GM21786 (cell line): Measurements from ENCODE around the gene RSPH1.

ENCODE experiments used
- ATAC-seq: cut with Tn5 transposase; IDR thresholded peaks from one replicate; pipeline ENCODE4 v1.9.1; 2021; ENCODE audit not compliant: unreplicated experiment

Gene RSPH1

DNA sequence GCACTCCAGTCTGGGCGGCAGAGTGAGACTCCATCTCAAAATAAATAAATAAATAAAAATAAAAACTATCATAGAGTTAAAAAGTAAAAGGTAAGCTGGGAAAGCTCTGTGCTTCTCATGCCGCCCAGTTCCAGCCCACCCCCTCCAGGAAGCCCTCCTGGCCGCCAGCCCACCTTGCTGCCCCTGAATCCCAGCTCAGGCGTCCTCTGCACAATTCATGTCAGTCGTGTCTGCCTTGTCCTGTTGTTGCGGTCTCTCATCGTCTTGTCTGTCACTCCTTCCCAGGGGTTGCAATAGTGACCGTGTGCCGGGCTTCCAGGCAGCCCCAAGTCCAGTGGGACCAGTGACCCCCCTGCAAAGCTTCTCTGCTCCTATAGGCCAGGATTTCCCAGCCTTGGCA lies 44.1 kb downstream of the RSPH1 start:
- no peak for ATAC-seq

DNA sequence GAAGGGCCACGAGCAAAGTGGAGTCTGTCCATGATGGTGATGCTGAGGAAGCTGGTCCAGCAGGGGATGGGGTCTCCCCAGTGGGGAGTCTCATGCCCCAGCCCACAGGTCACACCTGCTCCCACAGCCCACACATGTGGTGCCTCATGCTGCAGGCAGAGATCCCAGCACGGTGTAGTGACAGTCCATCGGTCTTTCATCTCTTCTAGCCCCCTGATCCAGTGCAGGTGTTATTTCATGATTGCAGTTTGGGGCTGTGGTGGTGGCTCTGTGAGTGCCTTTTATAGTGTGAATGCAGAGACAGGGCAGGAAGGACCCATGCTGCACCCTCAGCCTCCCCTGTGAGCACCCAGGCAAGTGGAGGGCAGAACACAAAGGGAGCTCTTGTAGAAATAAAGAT lies 47.3 kb downstream of the RSPH1 start:
- no peak for ATAC-seq

DNA sequence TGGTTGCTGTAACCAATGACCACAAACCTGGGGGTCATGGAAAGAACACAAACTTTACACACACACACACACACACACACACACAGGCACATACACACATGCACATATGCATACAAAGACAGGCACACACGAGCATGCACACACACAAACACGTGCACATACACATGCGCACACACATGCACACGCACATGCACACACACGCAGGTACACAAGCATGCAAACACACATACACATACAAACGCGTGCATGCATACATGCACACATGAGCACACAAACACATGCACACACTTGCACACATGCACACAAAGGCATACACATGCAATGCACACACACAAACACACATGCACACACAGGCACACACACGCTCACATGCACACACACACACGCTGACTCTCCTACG lies 48.3 kb downstream of the RSPH1 start:
- no peak for ATAC-seq

DNA sequence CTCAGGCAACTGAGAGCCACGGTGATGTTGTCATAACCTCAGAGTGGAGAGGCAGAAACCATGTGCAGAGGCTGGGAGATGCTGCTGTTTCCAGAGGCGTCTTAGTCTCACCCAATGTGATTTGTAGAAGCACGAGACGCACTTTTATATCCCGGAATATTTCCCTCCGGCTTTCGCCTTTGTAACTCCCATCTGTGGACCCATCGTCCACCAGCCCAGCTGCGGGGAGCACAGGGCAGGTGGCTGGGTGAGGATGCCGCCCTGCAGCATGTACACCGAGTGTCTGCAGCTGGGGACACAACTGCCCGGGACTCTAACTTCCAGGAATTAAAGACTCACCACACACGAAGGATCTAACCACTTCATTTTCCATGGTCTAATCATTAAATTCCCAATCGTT lies 48.8 kb downstream of the RSPH1 start:
- no peak for ATAC-seq

DNA sequence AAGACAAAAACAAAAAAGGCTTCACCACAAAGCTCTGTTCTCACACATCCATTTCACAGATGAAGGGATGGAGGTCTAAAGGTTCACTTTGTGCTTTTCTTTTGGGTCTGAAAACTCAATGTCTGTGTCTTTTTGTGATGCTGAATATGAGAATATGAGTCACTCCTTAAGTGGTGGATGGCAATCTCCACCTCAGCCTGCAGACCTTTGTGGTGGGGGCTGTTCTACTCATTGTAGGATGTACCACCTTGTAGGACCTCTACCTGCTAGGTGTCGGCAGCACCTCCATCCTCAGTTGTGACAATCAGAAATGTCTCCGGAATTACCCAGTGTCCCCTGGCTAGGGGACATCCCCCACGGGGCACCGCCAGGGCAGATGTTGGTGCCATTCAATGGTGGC lies 49.5 kb downstream of the RSPH1 start:
- no peak for ATAC-seq

DNA sequence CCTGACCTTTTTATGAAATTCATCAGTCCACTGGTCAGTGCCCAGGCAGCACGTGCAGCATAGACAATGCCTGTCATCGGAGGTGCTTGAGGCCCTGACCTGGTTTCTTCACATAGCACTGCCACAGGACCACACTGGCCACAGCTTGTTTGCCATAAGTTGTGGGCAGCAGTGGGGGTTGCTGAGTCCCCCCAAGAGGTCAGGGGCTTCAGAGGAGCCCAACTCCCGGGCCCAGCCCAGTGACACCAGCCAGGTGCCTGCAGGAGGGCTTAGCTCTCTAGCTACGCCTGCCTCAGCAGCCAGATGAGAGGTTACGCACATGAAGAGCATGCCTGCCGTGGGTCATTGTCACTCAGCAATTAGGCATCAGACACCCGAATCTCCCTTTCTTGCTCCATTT lies 50.7 kb downstream of the RSPH1 start:
- ATAC-seq, result no peak

DNA sequence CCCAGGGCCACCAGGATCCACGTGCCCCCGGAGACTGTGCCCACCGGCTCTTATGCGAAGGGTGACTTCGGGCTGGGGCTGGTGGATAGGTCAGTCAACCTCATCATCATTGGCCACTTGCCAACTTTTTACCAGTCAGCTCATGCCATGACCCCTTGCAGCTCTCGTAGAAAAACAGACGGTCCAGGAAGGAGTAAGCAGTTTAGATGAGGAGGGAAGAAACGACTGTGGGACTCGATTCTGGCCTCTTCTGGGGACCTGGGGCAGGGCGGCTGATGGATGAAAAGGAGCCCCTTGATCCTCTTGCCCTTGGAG lies 51.3 kb downstream of the RSPH1 start:
- no peak for ATAC-seq

DNA sequence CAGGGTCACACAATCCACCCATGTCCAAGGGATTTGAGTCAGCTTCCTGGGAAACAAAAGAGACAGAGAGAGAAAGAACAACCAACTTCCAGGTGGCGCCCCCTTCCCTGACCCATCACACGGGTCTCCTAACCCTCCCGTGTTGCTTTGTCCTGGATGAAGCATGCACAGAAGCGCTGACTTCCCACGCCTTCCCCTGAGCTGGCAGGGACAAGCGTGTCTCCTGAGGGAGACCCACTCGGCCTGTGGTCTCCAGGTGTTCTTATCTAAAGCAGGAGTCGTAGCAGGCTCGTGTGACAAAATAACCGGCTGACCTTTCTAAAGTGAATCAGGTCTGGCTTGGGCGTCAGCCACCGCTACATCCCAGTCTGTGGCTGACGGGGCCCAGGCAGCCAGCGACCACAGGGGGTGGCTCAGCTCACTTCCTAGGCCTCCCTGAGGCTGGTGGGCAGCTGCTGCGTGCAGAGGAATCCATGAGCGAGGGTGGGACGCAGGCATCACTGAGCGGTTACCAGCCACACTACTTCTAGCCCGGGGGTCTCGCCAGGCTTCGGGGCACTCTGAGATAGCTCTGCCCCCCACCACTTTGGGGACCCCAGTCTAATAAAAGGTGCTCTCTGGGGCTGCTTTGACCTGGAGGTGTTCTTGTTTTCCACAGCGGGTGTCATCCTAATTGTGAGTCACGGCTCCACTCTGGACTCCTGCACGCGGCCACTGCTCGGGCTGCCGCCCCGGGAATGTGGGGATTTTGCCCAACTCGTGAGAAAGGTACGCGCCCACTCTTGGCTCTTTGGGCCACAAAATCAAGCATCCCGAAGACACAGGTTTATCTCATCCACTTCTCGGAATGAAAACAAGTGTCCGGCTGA lies 51.9 kb downstream of the RSPH1 start:
- no peak for ATAC-seq

DNA sequence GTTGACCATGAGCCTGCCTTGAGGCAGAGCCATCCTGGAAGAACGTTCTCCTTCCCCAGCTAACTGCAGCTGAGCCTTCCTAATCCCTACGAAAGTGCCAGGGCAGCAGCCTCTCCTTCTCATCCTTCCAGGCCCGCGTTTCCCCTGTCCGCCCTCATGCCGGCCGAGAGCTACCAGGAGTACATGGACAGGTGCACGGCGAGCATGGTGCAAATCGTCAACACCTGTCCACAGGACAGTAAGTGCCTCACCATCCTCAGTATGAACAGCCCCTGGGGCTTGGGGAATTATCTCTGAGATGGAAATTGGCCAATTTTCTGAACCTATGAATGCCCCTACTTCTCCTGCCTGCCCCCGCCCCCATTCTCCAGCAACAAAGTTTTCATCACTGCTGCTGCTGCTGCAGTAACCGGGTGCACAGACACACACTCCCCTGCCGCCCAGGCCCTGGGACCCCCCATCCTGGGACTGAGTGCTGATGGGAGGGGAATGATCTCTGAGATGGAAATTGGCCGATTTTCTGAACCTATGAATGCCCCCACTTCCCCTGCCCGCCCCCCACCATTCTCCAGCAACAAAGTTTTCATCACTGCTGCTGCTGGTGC lies 52.7 kb downstream of the RSPH1 start:
- no peak for ATAC-seq

DNA sequence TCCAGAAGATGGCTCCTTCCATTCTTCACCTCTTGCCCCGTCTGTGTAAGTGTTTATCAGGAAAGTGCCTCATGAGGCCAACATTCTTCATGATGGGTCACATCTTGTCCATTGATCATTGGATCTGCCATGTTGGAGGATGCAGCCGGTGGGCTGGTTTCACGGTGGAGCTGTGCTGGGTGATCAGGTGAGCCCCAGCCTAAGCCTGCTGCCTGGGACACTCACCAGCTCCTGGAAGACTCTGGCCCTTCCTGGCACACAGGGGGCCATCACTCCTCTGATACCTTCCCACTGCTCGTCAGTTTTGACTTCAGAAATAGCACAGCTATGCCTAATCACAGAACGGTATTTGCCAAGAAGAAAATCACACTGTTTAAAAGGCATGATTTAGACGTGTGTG lies 54.1 kb downstream of the RSPH1 start:
- no peak for ATAC-seq

DNA sequence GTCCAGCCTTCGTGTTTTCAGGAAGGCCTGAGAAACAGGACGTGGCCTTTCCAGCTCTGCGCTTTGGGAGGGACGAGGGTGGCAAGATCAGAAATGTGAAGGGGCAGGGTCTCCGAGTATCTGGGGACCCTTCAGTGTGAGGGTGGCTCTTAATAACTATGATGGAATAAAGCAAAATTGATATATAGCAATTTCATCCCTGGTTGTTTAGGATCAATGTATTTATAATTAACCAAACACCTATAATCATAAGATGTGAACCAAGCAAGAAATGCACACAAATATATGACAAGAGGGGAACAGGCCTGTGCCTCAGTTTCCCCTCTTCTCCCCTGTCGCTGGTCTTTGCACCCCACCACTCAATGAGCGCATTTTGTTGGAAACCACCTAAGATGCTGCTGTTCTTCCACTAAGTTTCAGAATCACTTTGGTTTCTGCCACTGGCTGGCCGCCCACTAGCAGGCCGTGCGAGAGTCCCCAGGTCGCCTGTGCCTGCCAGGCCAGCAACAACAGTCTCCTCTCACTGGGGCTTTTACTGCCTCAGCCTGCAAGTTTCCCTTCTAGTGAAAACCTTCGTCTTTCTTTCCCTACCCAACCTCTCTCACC lies 55.7 kb downstream of the RSPH1 start:
- ATAC-seq, result no peak

DNA sequence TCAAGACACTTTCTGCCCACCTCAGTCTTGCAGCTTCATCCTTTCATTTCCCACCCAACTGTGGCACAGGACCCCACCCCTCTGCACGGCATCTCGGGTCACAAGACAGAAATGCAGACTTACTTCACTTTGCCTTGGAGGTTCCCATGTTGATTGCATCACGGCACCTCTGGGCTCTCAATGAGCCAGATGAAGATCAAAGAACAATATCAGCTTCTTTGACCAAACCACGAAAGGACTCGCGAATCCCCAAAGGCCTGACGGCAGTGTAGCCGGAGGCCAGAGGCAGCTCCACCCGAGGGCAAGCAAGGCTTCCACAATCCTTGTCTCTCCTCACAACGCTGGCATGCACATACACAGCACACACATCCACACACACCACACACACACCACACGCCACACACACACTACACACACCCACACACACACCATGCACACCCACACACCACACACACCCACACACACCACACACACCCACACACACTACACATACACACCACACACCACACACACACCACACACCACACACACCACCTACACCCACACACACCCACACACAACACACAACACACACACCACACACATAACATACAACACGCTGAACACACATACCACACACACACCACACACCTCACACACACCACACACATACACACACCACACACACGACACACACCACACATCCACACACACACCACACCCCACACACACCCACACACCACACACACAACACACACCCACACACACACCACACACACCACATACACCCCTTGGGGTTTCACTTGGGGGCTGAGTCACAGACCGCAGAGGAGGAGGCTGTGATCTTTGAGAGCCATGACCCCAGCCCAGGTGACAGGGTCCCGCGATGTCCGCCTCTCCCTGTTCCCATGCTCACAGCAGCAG lies 56.5 kb downstream of the RSPH1 start:
- ATAC-seq, result no peak

DNA sequence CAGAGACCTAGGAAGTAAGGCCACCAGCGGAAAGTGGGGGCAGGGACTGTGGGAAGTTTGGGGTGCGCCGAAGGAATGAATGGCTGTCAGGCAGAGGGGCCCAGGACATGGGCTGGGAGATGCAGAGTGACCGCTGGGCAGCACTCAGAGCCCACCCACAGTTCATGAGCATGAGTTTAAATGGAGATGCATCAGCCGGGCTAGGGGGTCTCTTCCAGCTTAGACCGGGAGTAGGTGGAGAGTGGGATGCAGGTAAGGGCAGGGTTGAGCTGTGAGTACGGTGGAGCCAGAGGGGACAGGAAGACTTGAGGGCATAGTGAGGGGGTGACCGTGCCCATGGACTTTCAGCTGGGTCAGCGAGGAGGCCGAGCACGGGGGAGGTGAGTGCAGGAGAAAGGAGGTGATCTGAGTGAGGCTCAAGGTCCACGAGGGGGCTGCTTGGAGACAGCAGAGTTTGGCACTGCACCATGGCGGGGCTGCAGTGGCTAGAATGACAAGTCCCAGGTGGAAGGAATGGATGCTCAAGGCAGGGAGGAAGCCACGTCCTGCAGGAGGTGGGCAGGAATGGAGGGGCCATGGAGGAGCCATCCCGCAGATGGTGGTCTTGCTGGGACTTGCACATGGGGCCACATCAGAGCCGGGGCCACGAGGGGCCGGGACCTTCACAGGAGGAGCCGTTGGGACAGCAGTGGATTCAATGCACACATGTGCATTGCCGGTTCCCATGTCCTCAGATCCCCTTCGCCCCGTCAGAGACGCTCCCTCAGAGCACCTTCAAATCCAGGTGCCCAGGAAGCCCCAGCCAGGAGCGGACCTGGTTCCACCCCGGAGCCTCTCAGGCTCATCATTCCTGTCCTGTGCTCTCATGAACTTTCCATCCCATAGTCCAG lies 57.5 kb downstream of the RSPH1 start:
- no peak for ATAC-seq

DNA sequence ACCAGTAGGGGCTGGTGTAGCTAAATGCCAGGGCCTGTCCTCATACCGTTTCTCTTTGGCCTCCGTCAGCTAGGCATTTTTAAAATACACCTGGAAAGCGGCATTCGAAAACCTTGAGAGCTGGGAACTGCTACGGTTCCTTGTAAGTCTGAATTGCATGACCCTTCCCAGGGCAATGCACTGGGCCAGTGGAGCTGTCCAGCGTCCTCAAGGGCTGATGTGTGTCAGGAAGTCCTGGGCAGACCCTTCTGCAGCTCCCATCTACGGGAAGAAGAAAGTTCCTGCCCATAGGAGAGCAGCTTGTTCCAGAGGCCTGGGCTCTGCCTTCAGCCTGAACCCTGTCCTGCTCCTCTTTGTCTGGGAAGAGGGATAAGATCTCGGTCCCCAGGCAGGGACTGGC lies 58.2 kb downstream of the RSPH1 start:
- ATAC-seq, result no peak

DNA sequence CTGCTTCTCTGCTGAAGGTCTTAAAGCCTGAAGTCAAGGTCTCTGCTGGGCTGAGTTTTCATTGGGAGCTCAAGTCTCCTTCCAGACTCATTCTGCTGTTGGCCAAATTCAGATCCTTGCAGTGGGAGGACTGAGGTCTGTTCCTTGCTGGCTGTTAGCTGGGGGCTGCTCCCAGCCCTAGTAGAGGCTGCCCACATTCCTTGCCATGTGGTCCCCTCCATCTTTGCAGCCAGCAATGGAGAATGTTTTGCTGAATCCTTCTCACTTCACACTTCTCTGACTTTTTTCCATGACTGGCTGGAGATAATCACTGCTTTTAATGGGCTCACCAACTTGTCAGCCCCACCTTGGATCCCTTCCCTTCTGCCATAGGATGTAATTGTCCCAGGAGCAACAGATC lies 59.1 kb downstream of the RSPH1 start:
- ATAC-seq, result no peak

DNA sequence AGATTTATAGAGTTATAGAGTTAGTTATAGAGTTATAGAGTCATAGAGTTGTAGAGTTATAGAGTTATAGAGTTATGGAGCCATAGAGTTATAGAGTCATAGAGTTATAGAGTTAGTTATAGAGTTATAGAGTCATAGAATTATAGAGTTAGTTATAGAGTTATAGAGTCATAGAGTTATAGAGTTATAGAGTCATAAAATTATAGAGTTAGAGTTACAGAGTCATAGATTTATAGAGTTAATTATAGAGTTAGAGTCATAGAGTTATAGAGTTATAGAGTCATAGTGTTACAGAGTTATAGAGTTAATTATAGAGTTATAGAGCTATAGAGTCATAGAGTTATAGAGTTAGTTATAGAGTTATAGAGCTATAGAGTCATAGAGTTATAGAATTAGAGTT lies 60.2 kb downstream of the RSPH1 start:
- no peak for ATAC-seq

DNA sequence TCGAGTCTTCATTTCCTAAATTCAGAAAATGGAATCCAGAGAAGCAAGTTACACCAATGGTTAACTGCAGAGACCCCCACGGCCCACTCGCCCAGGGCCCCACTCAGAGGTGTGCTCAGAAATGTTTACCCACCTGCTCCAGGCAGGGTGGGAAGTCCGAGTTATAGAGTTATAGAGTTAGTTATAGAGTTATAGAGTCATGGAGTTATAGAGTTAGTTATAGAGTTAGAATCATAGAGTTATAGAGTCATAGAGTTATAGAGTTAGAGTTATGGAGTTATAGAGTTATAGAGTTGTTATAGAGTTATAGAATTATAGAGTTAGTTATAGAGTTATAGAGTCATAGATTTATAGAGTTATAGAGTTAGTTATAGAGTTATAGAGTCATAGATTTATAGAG lies 60.6 kb downstream of the RSPH1 start:
- ATAC-seq, result no peak

DNA sequence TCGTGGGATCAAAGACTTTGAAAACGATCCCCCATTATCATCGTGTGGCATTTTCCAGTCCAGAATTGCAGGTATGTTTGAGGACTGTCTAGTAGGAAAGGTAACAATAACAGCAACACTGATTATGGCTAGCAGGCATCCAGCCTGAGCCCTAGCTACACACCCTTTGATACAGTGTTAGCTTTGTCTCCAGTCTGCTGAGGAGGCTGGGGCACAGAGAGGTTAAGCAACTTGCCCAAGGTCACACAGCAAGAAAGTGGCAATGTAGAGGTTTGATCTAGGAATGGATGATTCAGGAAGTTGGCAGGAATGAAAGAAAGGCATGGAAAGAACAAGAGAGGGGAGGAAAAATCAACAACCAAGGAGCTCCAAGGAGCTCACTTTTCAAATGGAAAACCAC lies 61.1 kb downstream of the RSPH1 start:
- ATAC-seq, result no peak

DNA sequence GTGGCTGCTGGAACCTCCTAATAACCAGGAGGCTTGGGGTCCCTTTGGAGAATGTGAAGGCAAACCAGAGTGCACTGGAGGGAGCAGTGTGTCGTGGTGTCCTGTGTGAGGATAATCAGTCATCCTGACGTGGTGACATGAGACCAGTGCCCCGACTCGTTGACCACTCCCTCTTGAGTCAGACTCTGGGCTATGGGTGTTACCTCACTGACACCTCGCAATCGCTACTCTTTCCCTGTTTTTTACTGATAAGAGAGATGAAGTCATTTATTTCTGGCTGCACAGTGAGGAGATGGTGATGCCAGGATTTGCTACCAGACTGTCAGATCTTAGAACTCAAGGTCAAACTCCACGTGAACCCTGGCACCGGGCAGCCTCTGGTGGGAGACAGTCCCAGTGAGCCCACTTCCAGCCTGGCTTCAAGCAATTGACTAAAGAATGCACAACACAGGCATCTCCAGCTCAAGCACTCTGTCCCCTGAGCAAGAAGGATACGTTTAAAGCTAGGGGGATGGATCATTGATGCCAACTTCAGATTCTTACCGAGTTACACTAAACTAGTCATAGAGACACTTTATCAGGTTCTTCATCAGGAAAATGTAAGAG lies 62.0 kb downstream of the RSPH1 start:
- ATAC-seq, result no peak

DNA sequence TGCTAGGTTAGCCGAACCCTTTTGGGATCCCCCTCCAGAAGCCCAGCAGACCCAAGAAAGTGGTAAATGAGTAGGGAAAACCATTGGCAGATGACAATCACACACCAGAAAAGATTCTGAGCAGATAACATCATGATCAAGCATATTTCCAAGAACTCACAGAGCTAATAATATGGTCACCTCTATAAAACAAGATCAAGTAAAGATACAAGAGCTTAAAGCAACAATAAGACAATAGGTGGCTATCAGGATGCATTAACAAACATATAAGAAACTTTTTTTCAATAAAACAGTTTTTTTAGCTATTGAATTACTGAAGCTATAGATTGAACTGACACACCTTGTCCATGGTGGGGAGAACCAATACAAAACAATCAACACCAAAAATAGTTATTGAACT lies 63.3 kb downstream of the RSPH1 start:
- ATAC-seq, result no peak
